ENCODE results near the gene WDFY4.
A peak's percentile ranks its signal among the peaks of the same experiment; 100 is the strongest.
"Not testable (repeated sequence)": the region's sequence is repeated elsewhere in the genome, so short reads cannot be mapped to it uniquely, and the experiment has no call there.

Gene WDFY4

GRCh38 chr10:48684792-48685623 lies at the start of gene WDFY4:
Gene WDFY4, plus strand, starts transcription at chr10:48684873. Its CDS starts 24,860 bp downstream, at chr10:48709733.
- peak; percentile 11 for DNase-seq

GRCh38 chr10:48634984-48635557 lies 49.6 kb upstream of the WDFY4 start:
- no peak for DNase-seq

GRCh38 chr10:48636231-48636630 lies 48.4 kb upstream of the WDFY4 start:
- DNase-seq: no peak

- DNase-seq: no peak
Measured at GRCh38 chr10:48636901-48637300, 47.8 kb upstream of the WDFY4 start.

- no peak for DNase-seq
Measured at GRCh38 chr10:48638158-48638557, 46.5 kb upstream of the WDFY4 start.

GRCh38 chr10:48638739-48639527 lies 45.7 kb upstream of the WDFY4 start:
- DNase-seq: no peak

- DNase-seq: no peak
Measured at GRCh38 chr10:48639632-48640031, 45.0 kb upstream of the WDFY4 start.

- DNase-seq: no peak
Measured at GRCh38 chr10:48640326-48640725, 44.3 kb upstream of the WDFY4 start.

GRCh38 chr10:48641099-48641690 lies 43.5 kb upstream of the WDFY4 start:
- not testable (repeated sequence) for DNase-seq

GRCh38 chr10:48645600-48645999 lies 39.1 kb upstream of the WDFY4 start:
- DNase-seq: no peak

GRCh38 chr10:48647073-48647472 lies 37.6 kb upstream of the WDFY4 start:
- not testable (repeated sequence) for DNase-seq

- DNase-seq: no peak
Measured at GRCh38 chr10:48648172-48648942, 36.3 kb upstream of the WDFY4 start.

- DNase-seq: no peak
Measured at GRCh38 chr10:48649349-48649944, 35.2 kb upstream of the WDFY4 start.

- DNase-seq: no peak
Measured at GRCh38 chr10:48651293-48651692, 33.4 kb upstream of the WDFY4 start.

GRCh38 chr10:48651839-48652238 lies 32.8 kb upstream of the WDFY4 start:
- no peak for DNase-seq

GRCh38 chr10:48652344-48652743 lies 32.3 kb upstream of the WDFY4 start:
- no peak for DNase-seq

GRCh38 chr10:48653347-48653746 lies 31.3 kb upstream of the WDFY4 start:
- no peak for DNase-seq

- no peak for DNase-seq
Measured at GRCh38 chr10:48653944-48654698, 30.6 kb upstream of the WDFY4 start.

GRCh38 chr10:48655411-48656240 lies 29.0 kb upstream of the WDFY4 start:
- no peak for DNase-seq

GRCh38 chr10:48656241-48656913 lies 28.3 kb upstream of the WDFY4 start:
- DNase-seq: peak; percentile 82

Data from CD4-positive, alpha-beta T cell treated with Interleukin-12 subunit alpha and Interleukin-12 subunit beta, for 1 hour (primary cell).